Stimulated activated naive CD8-positive, alpha-beta T cell treated with anti-CD3 and anti-CD28 coated beads, Interleukin-15, Interleukin-2, amounts not matched to agents 100 ng/mL and 50 ng/mL, for 24 hours (primary cell): ENCODE measurements around the gene RDH11.
A peak's percentile ranks its signal among the peaks of the same experiment; 100 is the strongest.

Source experiments
- H3K27ac Mint-ChIP-seq: one replicate; pipeline ENCODE4 v1.8.0; 2021; ENCODE audit warnings: mild to moderate bottlenecking, mixed read lengths
- H3K27me3 Mint-ChIP-seq: one replicate; pipeline ENCODE4 v1.8.0; 2021; ENCODE audit warnings: mixed read lengths
- H3K36me3 Mint-ChIP-seq: one replicate; pipeline ENCODE4 v1.8.0; 2021; ENCODE audit warnings: low read depth, mixed read lengths
- H3K4me1 Mint-ChIP-seq: one replicate; pipeline ENCODE4 v1.8.0; 2021; ENCODE audit warnings: low read depth, mixed read lengths
- H3K4me3 Mint-ChIP-seq: one replicate; pipeline ENCODE4 v1.8.0; 2021; ENCODE audit warnings: mild to moderate bottlenecking, mixed read lengths
- H3K9me3 Mint-ChIP-seq: one replicate; pipeline ENCODE4 v1.8.0; 2021; ENCODE audit warnings: mixed read lengths

RDH11 gene

DNA sequence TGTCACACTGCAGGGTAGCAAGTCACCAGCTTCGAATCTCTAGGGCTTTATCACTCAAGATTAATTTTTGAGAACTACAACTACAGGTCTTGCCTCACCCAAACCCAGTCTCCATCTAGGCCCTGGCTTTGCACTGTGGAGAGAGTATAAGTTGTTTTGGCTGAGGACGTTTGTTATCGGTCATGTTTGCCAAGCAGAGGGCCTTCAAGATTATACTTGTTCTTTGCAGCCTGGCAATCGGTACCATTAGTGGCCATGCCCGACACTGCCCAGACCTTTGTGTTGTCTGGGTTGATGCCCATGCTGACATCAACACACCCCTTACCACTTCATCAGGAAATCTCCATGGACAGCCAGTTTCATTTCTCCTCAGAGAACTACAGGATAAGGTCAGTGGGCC is 50.1 kb downstream of the RDH11 start:
- H3K4me3 Mint-ChIP-seq: no peak overlapping the region
- H3K36me3 Mint-ChIP-seq: peaks cover 23% of the 10 kb centered on the region
- no peaks in the 10 kb centered on the region for H3K27me3 Mint-ChIP-seq
- H3K4me1 Mint-ChIP-seq: peaks cover 16% of the 10 kb centered on the region
- H3K27ac Mint-ChIP-seq: no peak overlapping the region
- no peaks in the 10 kb centered on the region for H3K9me3 Mint-ChIP-seq

DNA sequence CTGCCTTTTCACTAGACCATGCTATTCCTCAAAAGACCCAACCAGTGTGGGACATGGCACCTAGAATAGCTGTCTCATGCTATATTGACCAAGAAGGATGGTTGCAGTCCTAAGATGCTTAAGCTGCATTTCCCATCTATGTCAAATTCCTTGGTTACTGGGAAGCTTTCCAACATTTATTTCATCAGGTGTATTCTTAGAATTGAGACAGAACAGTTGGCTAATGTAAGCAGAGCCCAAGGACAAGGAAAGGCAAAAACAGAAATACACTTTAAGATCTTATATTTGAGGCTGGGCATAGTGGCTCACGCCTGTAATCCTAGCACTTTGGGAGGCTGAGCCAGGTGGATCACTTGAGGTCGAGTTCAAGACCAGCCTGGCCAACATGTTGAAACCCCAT is 51.1 kb downstream of the RDH11 start:
- peaks cover 16% of the 10 kb centered on the region for H3K4me1 Mint-ChIP-seq
- H3K36me3 Mint-ChIP-seq: peaks cover 22% of the 10 kb centered on the region
- H3K27me3 Mint-ChIP-seq: no peaks in the 10 kb centered on the region
- no peaks in the 10 kb centered on the region for H3K9me3 Mint-ChIP-seq
- no peak overlapping the region for H3K4me3 Mint-ChIP-seq
- H3K27ac Mint-ChIP-seq: no peak overlapping the region

DNA sequence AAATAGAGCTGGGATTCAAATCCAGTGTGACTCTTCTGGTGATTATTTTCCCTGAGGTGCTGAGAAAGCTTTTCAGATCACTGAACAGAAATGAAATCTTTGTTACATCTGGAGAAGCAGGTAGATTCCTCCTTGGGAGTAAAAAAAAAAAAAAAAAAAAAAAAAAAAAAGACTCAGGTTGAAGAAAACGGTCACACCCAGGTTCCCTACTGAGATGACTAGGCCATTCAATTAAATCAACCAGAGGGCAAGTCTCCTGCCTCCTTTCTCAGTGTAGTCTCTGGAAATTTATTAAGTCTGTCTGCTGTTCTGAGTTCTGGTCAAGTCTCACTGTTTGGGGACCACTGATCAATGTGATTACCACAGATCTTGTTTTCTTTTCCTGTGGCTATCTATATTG is 51.9 kb downstream of the RDH11 start:
- Mint-ChIP-seq H3K4me3 (no peak overlapping the region), H3K9me3 (no peaks in the 10 kb centered on the region), H3K4me1 (peaks cover 16% of the 10 kb centered on the region), H3K36me3 (peaks cover 22% of the 10 kb centered on the region), H3K27ac (no peak overlapping the region), H3K27me3 (no peaks in the 10 kb centered on the region)

DNA sequence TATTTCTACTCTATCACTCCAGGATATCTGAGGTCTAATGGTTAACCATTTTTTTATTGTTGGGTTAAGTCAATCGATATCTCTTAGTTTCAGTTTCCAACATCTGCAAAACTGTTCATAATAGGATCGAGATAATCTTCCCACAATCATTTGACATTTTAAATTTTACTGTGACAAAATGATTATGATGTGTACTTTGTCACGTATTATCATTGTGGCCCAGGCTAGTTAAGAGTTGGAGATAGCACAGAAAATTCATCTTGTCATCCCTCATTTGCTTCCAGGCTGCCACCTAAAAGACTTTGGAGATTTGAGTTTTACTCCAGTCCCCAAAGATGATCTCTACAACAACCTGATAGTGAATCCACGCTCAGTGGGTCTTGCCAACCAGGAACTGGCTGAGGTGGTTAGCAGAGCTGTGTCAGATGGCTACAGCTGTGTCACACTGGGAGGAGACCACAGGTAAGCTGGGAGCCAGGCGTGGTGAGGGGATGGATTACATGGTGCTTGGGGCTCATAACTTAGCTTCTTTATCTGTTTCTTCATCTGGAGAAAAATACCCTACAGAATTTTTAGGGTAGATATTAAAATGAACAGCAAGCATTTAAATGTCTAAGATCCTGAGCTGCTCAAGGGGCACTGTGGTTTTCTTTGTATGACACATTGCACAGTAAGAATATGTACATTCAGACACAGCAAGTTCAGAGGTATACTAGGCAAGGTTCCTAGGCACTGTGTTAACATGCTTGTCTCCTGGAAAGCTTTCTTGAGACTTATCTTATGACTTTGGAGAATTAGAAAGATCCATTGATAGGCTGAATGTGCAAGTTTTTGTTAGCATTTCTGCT is 53.4 kb downstream of the RDH11 start:
- Mint-ChIP-seq H3K9me3 (no peaks in the 10 kb centered on the region), H3K27ac (peak overlapping the region; percentile 70), H3K27me3 (no peaks in the 10 kb centered on the region), H3K4me3 (peak overlapping the region; percentile 47), H3K4me1 (peaks cover 16% of the 10 kb centered on the region), H3K36me3 (peaks cover 16% of the 10 kb centered on the region)

DNA sequence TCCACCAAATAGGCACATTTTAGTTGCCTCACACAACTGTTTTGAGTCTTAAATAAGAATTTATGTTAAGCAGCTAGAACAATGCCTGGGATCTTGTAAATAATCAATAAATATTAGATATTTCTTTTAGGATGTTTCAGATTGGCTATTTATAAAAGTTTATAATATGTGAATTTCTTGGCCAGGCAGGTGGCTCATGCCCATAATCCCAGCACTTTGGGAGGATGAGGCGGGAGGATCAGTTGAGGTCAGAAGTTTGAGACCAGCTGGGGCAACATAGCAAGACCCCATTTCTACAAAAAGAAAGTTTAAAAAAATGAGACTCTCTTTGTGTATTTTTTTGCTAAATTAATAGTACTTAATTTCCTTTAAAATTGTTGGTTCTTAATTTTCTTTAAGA is 54.1 kb downstream of the RDH11 start:
- H3K4me3 Mint-ChIP-seq: no peak overlapping the region
- H3K36me3 Mint-ChIP-seq: peaks cover 9% of the 10 kb centered on the region
- no peak overlapping the region for H3K27ac Mint-ChIP-seq

DNA sequence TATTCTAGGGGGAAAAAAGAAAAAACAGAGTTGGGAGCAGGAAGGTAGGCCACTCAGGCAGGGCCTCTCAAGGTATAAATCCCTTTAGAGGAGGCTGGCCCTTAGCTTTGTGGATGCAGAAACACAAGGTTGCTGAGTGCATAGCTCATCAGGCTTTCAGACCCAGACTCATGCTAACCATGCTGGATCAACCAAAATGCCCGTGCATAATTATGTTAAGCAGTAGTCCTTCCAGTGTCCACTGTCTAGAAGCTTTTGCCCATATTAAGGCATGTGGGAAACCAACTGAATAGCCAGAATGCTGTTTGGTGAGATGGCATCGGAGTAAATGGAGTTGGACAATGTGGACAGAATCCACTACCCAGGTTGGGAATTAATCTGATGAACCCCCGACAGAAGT is 56.9 kb downstream of the RDH11 start:
- H3K4me1 Mint-ChIP-seq: peaks cover 16% of the 10 kb centered on the region

More for the DNA sequence above, 54.1 kb downstream of the RDH11 start:
- H3K27me3 Mint-ChIP-seq: no peaks in the 10 kb centered on the region
- H3K4me1 Mint-ChIP-seq: peaks cover 16% of the 10 kb centered on the region
- H3K9me3 Mint-ChIP-seq: no peaks in the 10 kb centered on the region

DNA sequence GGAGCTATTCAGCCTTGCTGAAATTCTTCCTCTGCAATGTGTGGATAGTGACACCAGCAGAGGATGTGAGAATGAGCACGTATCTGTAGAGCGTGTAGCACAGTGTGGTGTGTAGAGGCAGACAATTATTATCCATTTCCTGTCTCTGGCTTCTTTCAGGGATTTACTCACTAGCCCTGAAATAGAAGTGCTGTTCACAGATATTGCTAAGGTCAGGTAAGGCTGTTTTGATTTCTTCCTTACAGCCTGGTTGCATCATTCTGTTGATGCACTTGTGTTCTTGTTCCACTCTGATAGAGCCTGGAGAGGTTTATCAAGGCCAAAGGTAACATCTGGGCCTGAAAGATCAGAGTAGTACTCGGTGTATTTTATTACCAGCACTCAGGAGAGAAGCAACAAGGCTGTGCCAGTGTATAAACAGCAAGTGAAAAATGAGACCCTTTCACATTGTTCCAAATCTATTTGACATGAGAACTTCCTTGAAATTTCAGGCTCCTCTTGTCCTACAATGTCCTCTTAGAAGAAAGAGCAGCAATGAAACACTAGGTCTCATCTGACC is 59.1 kb downstream of the RDH11 start:
- no peaks in the 10 kb centered on the region for H3K36me3 Mint-ChIP-seq
- H3K4me1 Mint-ChIP-seq: no peaks in the 10 kb centered on the region
- no peak overlapping the region for H3K27ac Mint-ChIP-seq
- no peaks in the 10 kb centered on the region for H3K9me3 Mint-ChIP-seq
- no peaks in the 10 kb centered on the region for H3K27me3 Mint-ChIP-seq
- H3K4me3 Mint-ChIP-seq: no peak overlapping the region

More for the DNA sequence above, 56.9 kb downstream of the RDH11 start:
- H3K9me3 Mint-ChIP-seq: no peaks in the 10 kb centered on the region
- H3K27me3 Mint-ChIP-seq: no peaks in the 10 kb centered on the region
- no peak overlapping the region for H3K27ac Mint-ChIP-seq
- H3K4me3 Mint-ChIP-seq: no peak overlapping the region
- peaks cover 6% of the 10 kb centered on the region for H3K36me3 Mint-ChIP-seq

DNA sequence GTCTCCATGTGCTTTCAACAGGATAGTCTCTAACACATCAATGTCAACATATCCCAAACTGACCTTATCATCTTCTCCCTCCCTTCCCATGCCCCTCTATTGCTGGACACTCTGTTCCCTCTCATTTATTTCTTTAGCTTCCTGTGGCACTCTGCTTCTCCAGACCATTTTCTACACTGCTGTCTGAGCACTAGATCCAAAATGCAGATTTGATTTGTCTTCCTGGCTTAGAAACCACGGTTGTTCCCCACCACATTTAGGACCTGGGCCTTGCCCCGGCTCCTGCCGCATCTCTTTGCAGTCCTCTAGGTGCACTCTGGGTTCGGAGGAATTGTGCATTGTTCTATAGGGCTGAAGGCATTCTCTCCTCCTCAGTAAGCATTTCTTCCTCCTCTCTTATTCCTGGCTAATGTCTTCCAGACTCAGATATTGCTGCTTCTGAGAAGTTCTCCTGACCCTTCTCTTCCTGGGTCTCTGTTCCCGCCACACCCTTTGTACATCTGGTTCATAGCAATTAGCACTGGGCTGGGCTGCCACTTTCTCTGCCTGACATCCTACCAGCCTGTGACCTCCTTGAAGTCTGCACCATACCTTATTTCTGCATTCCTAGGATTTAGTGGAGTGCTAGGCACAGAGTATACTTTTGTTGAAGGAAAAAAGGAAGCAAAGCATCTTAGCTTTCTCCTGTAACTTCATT is 62.0 kb downstream of the RDH11 start:
- H3K36me3 Mint-ChIP-seq: no peaks in the 10 kb centered on the region
- H3K4me3 Mint-ChIP-seq: no peak overlapping the region
- H3K9me3 Mint-ChIP-seq: no peaks in the 10 kb centered on the region
- H3K27me3 Mint-ChIP-seq: no peaks in the 10 kb centered on the region
- H3K4me1 Mint-ChIP-seq: no peaks in the 10 kb centered on the region
- no peak overlapping the region for H3K27ac Mint-ChIP-seq

DNA sequence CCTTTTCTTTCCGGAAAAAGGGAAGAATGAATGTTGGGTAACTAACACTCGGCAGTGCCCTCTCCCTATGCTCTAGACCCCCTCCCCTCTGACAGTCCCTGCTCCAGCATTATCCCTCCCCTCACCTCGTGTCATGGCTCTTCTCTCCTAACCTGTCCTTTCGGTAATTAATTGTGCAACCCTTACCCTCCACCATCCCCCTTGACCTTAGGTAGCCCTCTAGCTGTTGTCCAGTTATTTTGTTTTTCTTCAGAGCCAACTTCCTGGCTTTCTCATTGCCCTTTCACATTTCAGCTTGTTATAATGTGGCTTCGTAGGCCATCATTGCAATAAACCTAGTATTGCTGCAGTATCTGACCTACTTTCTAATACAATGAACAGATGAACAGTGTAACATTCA is 64.6 kb downstream of the RDH11 start:
- no peak overlapping the region for H3K4me3 Mint-ChIP-seq
- no peaks in the 10 kb centered on the region for H3K27me3 Mint-ChIP-seq
- H3K36me3 Mint-ChIP-seq: no peaks in the 10 kb centered on the region
- H3K4me1 Mint-ChIP-seq: no peaks in the 10 kb centered on the region
- no peaks in the 10 kb centered on the region for H3K9me3 Mint-ChIP-seq
- no peak overlapping the region for H3K27ac Mint-ChIP-seq

DNA sequence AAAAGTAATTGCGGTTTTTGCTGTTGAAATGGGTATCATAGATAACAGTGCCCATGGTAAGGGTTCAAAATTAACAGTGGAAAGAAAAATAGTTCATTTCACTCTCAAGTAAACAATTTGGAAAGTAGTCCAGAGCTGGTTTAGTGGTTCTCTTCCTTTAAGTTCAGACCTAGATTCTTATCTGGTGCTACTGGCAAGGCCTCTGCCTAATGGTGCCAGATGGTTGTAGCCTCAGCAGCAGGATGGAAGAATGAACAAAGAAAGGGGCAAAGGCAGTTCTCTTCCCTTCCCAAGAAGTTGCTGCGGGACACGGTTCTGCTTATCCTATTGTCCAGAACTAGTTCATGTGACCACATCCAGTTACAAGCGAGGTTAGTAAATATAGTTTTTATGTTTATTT is 65.4 kb downstream of the RDH11 start:
- Mint-ChIP-seq H3K27ac (no peak overlapping the region), H3K27me3 (no peaks in the 10 kb centered on the region), H3K4me3 (no peak overlapping the region), H3K4me1 (no peaks in the 10 kb centered on the region), H3K36me3 (no peaks in the 10 kb centered on the region), H3K9me3 (no peaks in the 10 kb centered on the region)

DNA sequence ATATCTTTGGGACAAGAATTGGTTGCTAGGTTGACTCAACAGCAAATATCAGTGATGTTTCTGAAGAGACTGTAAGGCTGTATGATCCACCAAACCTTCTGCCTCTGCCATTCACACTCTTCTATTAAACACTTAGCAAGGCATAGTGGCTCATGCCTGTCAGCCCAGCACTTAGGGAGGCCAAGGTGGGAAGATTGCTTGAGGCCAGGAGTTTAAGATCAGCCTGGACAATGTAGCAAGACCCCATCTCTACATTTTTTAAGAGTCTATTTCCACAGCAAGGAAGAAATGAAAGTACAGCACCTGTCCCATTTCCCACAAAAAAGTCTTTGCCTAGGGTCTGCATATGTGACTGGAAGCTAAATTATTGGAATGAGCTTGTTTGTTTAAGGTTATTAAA is 68.0 kb downstream of the RDH11 start:
- H3K4me1 Mint-ChIP-seq: peaks cover 9% of the 10 kb centered on the region
- H3K36me3 Mint-ChIP-seq: peaks cover 5% of the 10 kb centered on the region
- peaks cover 4% of the 10 kb centered on the region for H3K27me3 Mint-ChIP-seq
- no peaks in the 10 kb centered on the region for H3K9me3 Mint-ChIP-seq
- no peak overlapping the region for H3K4me3 Mint-ChIP-seq
- H3K27ac Mint-ChIP-seq: no peak overlapping the region
